Stimulated activated CD8-positive, alpha-beta memory T cell treated with anti-CD3 and anti-CD28 coated beads, Interleukin-15, amount 100 ng/mL, for 24 hours (primary cell): ENCODE measurements around the gene COL5A3.
"Not testable (repeated sequence)": the region's sequence is repeated elsewhere in the genome, so short reads cannot be mapped to it uniquely, and the experiment has no call there.

Source experiments
- DNase-seq: peaks from one replicate; pipeline ENCODE4 v3.0.0-alpha.2; 2020; ENCODE audit warnings: low read depth

Gene COL5A3

DNA sequence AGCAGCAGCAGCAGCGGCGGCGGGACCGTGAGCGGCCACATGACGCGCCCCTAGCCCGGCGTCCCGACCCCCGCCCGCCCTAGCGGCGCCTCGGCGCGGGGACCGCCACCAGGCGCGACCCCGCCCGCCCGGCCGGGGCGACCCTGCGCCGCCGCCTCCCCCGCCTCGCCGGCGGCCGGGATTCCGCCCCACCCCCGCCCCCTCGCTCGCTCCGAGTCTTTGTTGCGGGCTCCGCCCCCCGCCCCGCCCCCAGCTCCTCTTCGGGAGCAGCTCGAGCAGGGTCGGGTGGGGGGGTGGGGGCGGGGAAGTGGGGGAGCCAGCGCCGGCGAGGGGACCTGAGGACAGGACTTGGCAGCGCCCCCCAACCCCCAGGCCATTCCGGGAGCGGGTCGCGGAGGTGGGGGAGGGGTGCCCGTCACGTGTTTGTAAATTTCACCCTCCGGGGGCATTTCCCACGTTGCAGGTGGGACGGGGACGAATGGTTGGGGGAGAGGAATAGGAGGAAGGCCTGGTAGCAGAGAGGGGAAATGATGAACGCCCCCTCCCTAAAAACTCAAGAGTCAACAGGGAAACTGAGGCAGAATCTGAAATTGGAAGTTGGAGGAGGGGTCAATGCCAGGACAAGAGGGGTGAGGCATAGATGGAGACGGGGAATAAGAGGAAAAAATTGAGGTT, 73.8 kb downstream of the COL5A3 start, which contains the start of gene OLFM2:
Gene OLFM2 (minus strand): TSS at position 190 of the 675 bp plus-strand sequence. CDS start 149 bp downstream, at position 41.
- no peak for DNase-seq

DNA sequence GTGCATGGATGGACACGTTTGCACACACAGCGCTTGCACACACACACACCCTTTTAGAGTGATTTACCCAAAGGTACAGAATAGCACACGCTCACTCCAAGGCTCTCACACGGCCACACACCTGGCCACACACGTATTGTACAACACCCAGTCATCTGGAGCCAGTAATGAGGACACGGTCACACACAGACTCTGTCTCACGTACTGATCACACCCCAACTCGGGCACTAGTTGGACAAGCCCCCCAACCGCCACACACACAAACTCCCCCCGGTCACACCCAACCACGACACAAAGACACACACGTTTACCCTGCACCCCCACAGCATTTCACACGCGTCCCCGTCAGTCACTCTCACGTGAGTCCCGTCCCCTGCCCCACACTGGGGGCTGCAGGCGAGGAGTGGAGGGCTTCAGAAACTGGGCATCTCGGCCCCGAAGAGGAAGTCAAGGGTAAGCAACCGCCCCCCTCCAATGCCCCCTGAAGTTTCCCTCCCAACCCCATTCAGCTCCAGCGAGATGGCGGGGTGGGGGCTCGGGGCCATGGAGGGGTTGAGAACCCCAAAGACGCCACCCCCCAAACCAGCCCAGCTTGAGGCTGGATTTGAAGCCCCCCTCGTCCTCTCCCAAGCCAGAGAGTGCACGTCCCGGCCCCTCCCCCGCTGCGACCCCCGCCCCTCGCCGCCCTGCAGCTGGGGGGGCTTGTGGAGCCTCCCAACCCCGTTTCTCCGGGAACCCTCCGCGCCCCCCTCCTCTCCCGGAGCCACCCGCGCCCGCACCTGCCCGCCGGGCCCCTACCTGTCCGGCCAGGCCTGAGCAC, 74.6 kb downstream of the COL5A3 start:
- no peak for DNase-seq

DNA sequence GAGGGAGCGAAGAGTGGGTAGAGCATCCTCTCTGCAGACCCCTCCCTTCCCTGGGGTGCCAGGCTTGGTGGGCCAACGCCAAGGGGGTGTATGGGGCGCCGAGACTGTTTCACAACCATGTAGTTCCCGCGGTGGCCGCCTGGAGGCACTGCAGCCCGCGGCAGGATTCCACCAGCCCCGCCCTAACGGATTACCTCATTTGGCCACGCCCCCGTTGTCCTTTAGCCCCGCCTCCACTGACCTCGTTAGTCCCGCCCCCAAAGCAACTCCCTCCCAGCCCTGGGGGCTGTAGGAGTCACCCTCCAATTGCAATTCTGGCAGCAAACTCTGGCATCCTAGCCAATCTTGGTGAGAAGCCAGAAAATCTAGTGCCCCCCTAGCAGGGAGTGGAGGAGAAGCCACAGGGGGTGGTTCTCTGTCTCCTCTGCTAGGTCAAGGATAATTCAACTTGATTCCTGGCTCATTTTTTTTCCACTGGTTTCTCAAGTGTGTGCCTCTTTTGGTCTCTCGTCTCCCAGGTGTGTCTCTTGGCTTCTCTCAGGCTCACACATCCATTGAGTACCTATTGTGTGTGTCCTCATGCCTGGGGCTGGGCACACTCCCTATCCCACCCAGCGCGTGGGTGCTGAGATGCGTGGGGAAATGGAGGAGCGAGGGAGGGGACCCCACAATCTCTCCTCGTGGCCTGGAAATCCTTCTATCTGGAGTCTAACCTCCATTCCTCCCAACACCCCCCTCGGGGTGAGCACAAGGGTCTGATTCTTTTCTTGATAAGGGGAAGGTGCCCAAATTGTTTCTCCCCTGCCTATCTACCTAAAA, 76.0 kb downstream of the COL5A3 start:
- DNase-seq, result peak; percentile 84

DNA sequence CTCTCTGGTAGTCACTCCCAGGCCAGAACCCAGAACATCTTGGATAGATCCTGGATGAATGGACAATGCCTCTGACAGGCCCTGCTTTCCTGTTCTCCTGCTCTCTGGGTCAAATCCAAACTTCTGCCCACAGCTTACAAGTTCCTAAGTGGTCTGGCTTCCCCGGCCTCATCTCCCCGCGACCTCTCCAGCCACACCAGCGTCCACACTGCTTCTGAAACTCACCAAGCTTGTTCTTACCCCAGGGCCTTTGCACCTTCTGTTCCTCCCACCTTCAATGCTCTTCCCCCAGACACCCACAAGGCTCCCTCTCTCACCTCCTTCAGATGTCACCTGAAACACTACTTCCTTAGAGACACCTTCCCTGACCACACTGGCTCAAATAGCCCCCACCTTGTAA, 77.5 kb downstream of the COL5A3 start:
- DNase-seq, result no peak

- DNase-seq, result no peak
These were observed 78.7 kb downstream of the COL5A3 start for GRCh38 chr19:9931629-9932028.

DNA sequence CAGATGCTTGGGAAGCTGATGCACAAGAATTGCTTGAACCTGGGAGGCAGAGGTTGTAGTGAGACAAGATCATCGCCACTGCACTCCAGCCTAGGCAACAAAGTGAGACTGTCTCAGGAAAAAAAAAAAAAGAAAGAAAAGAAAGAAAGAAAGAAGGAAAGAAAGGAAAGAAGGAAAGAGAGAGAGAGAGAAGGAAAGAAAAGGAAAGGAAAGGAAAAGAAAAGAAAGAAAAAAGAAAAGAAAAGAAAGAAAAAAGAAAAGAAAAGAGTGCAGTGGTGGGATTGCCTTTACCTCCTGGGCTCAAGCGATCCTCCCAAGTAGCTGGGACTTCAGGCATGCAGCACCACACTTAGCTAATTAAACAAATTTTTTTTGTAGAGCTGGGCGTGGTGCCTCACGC, 86.9 kb downstream of the COL5A3 start:
- DNase-seq, result no peak

GRCh38 chr19:9922782-9923379, 87.4 kb downstream of the COL5A3 start:
- not testable (repeated sequence) for DNase-seq

GRCh38 chr19:9917321-9917720, 93.0 kb downstream of the COL5A3 start:
- DNase-seq, result no peak

- DNase-seq, result no peak
These were observed 93.6 kb downstream of the COL5A3 start for GRCh38 chr19:9916719-9917118.

DNA sequence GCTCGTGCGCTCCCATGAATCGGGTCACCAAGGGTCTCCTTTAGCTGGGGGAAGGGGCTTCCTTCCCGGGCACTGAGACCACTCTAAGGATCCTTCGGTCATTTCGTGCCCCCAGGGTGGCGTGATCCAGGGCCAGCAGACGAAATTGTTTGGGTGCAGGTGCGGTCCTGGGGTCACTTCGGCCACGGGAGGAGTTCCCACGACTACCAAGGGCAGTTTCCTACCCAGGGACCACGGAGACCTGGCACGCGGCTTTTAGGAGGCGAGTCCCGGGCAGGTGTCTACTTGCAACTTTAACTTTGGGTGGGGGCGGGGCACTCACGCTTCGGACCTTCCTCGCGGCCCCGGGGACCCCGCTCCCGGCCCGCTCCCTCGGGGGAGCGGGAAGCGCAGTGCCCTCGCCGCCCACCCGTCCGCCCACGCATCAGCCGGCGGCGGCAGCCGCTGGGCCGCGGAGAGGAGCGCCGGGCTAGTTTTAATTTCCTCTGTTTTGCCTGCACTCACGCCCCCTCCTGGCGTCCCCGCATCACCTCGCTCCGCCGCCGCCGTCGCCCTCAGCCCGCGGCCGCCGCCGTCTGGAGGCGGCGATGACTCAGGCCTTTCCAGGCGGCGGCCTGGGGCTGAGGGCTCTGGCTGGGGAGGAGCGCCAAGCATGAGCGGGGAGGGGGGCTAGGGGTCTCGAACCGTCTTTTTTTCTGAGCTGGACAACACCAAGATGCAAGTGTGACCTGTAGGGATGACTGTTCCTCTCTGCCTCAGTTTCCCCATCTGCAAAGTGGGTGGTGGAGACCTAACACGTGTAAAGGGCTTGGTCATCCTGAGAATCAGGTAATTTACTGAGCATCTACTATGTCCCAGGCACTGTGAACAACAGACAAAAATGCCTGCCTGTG, 95.7 kb downstream of the COL5A3 start:
- peak; percentile 53 for DNase-seq

DNA sequence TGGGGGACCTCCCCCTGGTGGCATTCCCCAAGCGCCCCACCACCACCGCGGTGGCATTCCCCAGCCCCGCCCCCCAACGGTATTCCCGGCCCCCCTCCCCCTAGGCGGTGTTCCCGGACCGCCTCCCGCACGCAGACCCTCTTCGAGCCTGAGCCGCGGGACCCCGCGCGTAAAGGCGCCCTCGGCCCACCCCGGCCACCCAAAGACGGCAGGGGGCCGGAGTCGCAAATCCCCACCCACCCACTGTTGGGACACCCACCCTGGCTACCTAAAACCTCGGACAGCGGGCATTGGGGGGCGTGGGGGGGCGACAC, 96.3 kb downstream of the COL5A3 start:
- DNase-seq, result no peak

DNA sequence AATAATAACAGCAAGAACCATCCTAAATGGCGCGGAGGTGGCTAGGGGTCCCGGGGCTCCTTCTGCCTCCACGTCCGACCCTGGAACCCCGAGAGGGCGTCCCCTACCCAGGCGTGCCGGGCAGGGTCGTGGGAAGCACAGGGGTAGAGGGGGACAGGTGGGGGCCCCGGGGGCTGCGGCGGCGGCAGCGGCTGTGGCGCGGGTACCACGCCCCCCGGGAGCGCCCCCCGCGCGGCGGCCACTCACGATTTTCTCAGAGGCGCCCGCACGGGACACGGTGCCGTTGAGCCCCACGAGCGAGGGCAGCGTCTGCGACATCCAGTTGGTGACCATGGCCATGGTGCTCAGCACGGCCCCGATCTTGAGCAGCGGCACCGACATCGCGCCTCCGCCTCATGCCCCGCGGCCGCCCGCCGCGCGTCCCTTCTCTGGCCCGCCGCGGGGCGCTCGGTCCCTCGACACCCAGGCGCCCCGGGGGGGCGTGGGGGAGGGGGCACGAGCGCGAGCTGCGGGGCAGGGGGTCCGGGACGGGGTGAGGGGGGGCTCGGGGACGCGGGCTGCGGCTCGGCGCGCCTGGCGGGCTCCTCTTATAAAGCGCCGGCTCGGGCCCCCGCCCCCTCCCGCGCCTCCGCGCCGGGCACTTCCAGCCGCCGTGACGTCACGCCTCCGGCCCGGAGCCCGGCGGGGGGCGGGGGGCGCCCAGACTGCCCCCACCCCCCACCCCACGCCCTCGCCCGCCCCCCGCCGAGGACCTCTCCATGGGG, 96.9 kb downstream of the COL5A3 start:
- no peak for DNase-seq

- no peak for DNase-seq
These were observed 97.6 kb downstream of the COL5A3 start for GRCh38 chr19:9912551-9913236.

GRCh38 chr19:9911524-9912185, 98.6 kb downstream of the COL5A3 start:
- no peak for DNase-seq

DNA sequence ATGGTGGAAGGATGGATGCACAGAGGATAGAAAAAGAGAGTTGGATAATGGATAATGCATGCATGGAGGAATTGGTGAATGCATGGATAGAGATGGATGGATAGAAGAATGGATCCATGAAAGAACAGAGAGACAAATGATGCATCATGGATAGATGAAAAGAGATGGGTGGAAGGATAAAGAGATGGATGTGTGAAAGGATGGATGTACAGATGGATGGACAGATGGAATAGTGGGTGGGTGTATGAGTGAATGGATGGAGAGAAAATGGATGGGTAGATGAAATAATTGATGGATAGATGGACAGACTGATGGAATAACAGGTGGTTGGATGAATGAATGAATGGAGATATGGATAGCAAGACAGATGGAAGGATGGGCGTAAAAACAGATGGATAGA, 99.7 kb downstream of the COL5A3 start:
- no peak for DNase-seq
